GM23338 (cell line): ENCODE results near the gene CDK5R1. TPM values are rescaled to one million over a fixed set of nuclear protein-coding genes. Genes with fewer than 3 reads are reported as not detected.

Experiments
- ATAC-seq: fragments of 200-7000 bp; cut with Tn5 transposase; 3 replicates; pipeline ENCODE4 v1.9.1; 2020
- DNase-seq: peaks from one replicate; pipeline ENCODE4 v3.0.0-alpha.2; 2015; ENCODE audit warnings: low spot score
- H2AFZ ChIP-seq: fragments of 200-600 bp; sonication (generic); 2 replicates; pipeline ENCODE4 v1.8.0; 2016; ENCODE audit warnings: antibody characterized with exemption, mild to moderate bottlenecking, moderate library complexity
- H3F3A ChIP-seq: fragments of 200-600 bp; sonication (generic); replicated peaks from 2 replicates; pipeline ENCODE4 v1.8.0; 2017; ENCODE audit warnings: antibody characterized with exemption, mixed run types, low read depth
- H3K27ac ChIP-seq: fragments of 200-600 bp; sonication (generic); 2 replicates; pipeline ENCODE4 v1.6.1; 2016; ENCODE audit warnings: low read depth
- H3K27me3 ChIP-seq: fragments of 200-600 bp; sonication (generic); 2 replicates; pipeline ENCODE4 v1.8.0; 2016; ENCODE audit warnings: mild to moderate bottlenecking, mixed run types, moderate library complexity; ENCODE audit not compliant: insufficient read depth
- H3K36me3 ChIP-seq: fragments of 200-600 bp; sonication (generic); 2 replicates; pipeline ENCODE4 v1.8.0; 2016; ENCODE audit warnings: mild to moderate bottlenecking; ENCODE audit not compliant: insufficient read depth
- H3K4me1 ChIP-seq: fragments of 200-600 bp; sonication (generic); 2 replicates; pipeline ENCODE4 v1.8.0; 2016; ENCODE audit warnings: mild to moderate bottlenecking, moderate library complexity; ENCODE audit not compliant: insufficient read depth
- H3K4me2 ChIP-seq: fragments of 200-600 bp; sonication (generic); 2 replicates; pipeline ENCODE4 v1.7.1; 2017; ENCODE audit warnings: mixed run types
- H3K4me3 ChIP-seq: fragments of 200-600 bp; sonication (generic); 2 replicates; pipeline ENCODE4 v1.6.1; 2016; ENCODE audit warnings: mixed run types
- H3K79me2 ChIP-seq: fragments of 200-600 bp; sonication (generic); replicated peaks from 2 replicates; pipeline ENCODE4 v1.8.0; 2017; ENCODE audit warnings: mild to moderate bottlenecking; ENCODE audit not compliant: insufficient read depth
- H3K9me2 ChIP-seq: fragments of 200-600 bp; sonication (generic); 2 replicates; pipeline ENCODE4 v1.8.0; 2017; ENCODE audit not compliant: insufficient read depth
- H4K20me1 ChIP-seq: fragments of 200-600 bp; sonication (generic); replicated peaks from 2 replicates; pipeline ENCODE4 v1.8.0; 2017; ENCODE audit warnings: mild to moderate bottlenecking; ENCODE audit not compliant: insufficient read depth
- H3K27ac Mint-ChIP-seq: 2 replicates; pipeline ENCODE4 v1.8.0; 2020; ENCODE audit warnings: inconsistent platforms, mild to moderate bottlenecking, moderate library complexity, mixed read lengths
- H3K27me3 Mint-ChIP-seq: 3 replicates; pipeline ENCODE4 v1.8.0; 2022; ENCODE audit warnings: low read depth, mild to moderate bottlenecking, moderate library complexity, mixed read lengths, inconsistent platforms; ENCODE audit not compliant: insufficient read depth, poor library complexity
- H3K36me3 Mint-ChIP-seq: 3 replicates; pipeline ENCODE4 v1.8.0; 2021; ENCODE audit warnings: low read depth, mild to moderate bottlenecking, inconsistent platforms, moderate library complexity, mixed read lengths
- H3K4me1 Mint-ChIP-seq: 3 replicates; pipeline ENCODE4 v1.8.0; 2020; ENCODE audit warnings: mild to moderate bottlenecking, inconsistent platforms, mixed read lengths
- H3K4me3 Mint-ChIP-seq: 3 replicates; pipeline ENCODE4 v1.8.0; 2021; ENCODE audit warnings: moderate library complexity, mild to moderate bottlenecking, inconsistent platforms, mixed read lengths
- H3K9me3 Mint-ChIP-seq: 3 replicates; pipeline ENCODE4 v1.8.0; 2020; ENCODE audit warnings: moderate library complexity, mild to moderate bottlenecking, inconsistent platforms, mixed read lengths
- CREB1 ChIP-seq: fragments of 250-450 bp; sonication (Bioruptor Pico); IDR thresholded peaks from 2 replicates; pipeline ENCODE4 v1.5.0; 2020; ENCODE audit warnings: low read depth, mild to moderate bottlenecking, moderate library complexity
- EZH2 ChIP-seq: fragments of 200-600 bp; sonication (generic); IDR thresholded peaks from one replicate; pipeline ENCODE4 v1.8.0; 2017; ENCODE audit warnings: antibody characterized with exemption, mild to moderate bottlenecking, low read depth; ENCODE audit not compliant: unreplicated experiment
- EZH2phosphoT487 ChIP-seq: fragments of 200-600 bp; sonication (generic); IDR thresholded peaks from one replicate; pipeline ENCODE4 v1.8.1; 2018; ENCODE audit warnings: antibody characterized with exemption; ENCODE audit not compliant: unreplicated experiment
- NANOG ChIP-seq: IDR thresholded peaks from 2 replicates; pipeline ENCODE4 v1.6.1; 2016; ENCODE audit warnings: antibody characterized with exemption, borderline replicate concordance
- POLR2AphosphoS5 ChIP-seq: IDR thresholded peaks from 2 replicates; pipeline ENCODE4 v1.6.1; 2016; ENCODE audit warnings: antibody characterized with exemption, low read depth
- ZNF114 ChIP-seq: fragments of 250-450 bp; sonication (Bioruptor Pico); IDR thresholded peaks from 2 replicates; pipeline ENCODE4 v1.5.0; 2020; ENCODE audit warnings: mild to moderate bottlenecking, moderate library complexity
- polyA plus RNA-seq: library from polyadenylated mRNA; unstranded; fragments of >200 nt; fragmentation: Nextera tagmentation; extraction: Ambion mirVana; gene quantifications from 2 replicates; pipeline ENCODE4 v1.2.1, GENCODE V29; 2016
- total RNA-seq: library from RNA; depleted of rRNA; stranded (reverse); fragments of >200 nt; shearing (Covaris generic); gene quantifications from 2 replicates; pipeline ENCODE4 v1.2.3, GENCODE V29; 2014
- TF ChIP-seq, protein P1 (sequence below): IDR thresholded peaks from 2 replicates; pipeline ENCODE4 v1.6.1; 2016; ENCODE audit warnings: antibody characterized with exemption
- TF ChIP-seq, protein P2 (sequence below), 2 experiments: fragments of 200-600 bp in 1 of 2; sonication (generic) in 1 of 2; conservative IDR thresholded peaks; 2 replicates each; pipeline versions ENCODE4 v1.5.1 to v1.6.1; 2016 to 2017; ENCODE audit warnings: antibody characterized with exemption in 2 of 2, low read depth in 2 of 2, mild to moderate bottlenecking in 2 of 2, moderate library complexity in 1 of 2

The CDK5R1 gene
- total and polyA plus RNA-seq, 2 experiments from 2014 or later = 4.0 to 11.6 TPM

DNA sequence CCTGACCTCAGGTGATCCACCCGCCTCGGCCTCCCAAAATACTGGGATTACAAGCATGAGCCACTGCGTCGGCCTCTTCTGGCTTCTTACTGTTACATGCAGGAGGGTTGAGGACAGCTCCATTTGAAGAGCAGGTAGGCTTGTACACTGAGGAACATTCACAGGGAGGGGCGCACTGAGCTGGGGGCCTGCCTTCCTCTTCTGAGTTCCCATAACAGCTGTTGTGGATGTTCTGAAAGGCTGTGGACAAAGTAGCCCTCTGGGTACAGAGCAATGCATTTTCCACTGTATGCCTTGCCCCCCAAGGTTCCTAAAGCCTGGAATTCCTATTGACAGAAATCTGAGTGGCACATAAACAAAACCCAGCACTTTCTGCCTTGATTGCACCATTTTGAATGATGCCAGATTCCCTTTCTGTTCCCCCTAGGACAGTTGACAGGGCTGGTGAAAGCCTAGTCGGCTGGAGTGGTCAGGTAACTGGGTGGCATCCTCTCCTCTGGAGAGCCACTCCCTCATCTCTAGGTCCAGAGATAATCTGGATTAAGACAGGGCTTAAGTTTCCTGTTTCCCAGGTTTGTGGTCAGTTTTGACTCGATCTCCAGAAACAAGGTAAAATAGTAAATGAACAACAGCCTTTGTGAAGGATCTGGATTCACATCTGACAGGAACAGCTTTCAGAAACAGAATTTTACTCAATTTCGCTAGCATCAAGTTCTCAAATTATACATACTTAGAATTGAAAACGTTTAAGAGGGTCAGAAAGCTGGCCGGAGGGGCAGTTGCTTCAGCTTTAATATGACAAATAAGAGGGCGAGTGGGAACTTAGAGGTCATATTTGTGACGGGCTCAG, 1.3 kb upstream of the CDK5R1 start:
- ATAC-seq = no peak
- DNase-seq = no peak
- no peak overlapping the region for H3K27ac Mint-ChIP-seq
- Histone ChIP-seq H2AFZ (peak overlapping the region; percentile 76), H3K4me2 (peak overlapping the region; percentile 82), H3F3A (peaks cover 37% of the 10 kb centered on the region), H3K4me3 (peak overlapping the region; percentile 59), H3K27ac (peak overlapping the region; percentile 69), H3K36me3 (peaks cover 16% of the 10 kb centered on the region), H4K20me1 (peaks cover 32% of the 10 kb centered on the region), H3K79me2 (peaks cover 24% of the 10 kb centered on the region), H3K27me3 (no peaks in the 10 kb centered on the region), H3K4me1 (peaks cover 50% of the 10 kb centered on the region), H3K9me2 (no peaks in the 10 kb centered on the region)
- peaks cover 32% of the 10 kb centered on the region for H3K27me3 Mint-ChIP-seq
- peaks cover 3% of the 10 kb centered on the region; the same call in 1 of the 3 replicates for H3K9me3 Mint-ChIP-seq
- peaks cover 54% of the 10 kb centered on the region for H3K36me3 Mint-ChIP-seq
- no peak for TF ChIP-seq POLR2AphosphoS5
- no peak for TF ChIP-seq CREB1 (CRISPR knock-in tag)
- TF ChIP-seq NANOG = no peak
- peaks cover 59% of the 10 kb centered on the region for H3K4me1 Mint-ChIP-seq
- peak overlapping the region; percentile 66 for H3K4me3 Mint-ChIP-seq

DNA sequence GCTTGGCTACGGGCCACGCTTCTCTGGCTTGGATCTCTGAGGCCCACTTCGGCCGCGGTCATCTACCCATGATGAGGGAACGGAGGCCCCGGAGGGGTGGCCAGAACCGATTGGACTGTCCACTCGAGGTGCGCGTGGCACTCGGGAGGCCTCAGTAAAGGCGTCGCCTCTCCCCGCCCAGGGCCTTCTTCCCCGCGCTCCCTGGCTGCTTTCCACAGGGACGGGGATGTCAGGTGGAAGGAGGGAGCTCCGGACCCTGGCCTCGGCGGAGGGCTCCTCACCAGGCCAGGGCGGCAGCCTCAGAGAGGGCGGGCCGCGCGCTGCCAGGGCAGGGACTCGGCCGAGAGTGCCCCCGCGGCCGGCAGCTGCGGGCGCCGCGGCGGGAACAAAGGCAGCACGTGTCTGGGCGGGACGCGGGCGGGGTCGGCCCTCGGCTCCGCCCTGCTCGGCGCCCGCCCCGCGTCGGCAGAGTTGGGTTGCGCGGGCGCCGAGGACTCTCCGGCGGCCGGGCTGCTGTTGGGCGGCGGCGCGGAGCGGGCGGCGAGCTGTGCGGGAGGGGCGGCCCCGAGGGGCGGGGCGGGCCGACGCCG, 587 bp upstream of the CDK5R1 start:
- H3K36me3 Mint-ChIP-seq = peaks cover 51% of the 10 kb centered on the region
- TF ChIP-seq, protein P1, sequence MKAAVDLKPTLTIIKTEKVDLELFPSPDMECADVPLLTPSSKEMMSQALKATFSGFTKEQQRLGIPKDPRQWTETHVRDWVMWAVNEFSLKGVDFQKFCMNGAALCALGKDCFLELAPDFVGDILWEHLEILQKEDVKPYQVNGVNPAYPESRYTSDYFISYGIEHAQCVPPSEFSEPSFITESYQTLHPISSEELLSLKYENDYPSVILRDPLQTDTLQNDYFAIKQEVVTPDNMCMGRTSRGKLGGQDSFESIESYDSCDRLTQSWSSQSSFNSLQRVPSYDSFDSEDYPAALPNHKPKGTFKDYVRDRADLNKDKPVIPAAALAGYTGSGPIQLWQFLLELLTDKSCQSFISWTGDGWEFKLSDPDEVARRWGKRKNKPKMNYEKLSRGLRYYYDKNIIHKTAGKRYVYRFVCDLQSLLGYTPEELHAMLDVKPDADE = no peak
- peak; percentile 47 for TF ChIP-seq POLR2AphosphoS5
- Histone ChIP-seq H3K9me2 (no peaks in the 10 kb centered on the region), H3K36me3 (peaks cover 9% of the 10 kb centered on the region), H3K4me1 (peaks cover 50% of the 10 kb centered on the region), H3K27me3 (no peaks in the 10 kb centered on the region), H3K79me2 (peaks cover 27% of the 10 kb centered on the region), H2AFZ (peak overlapping the region; percentile 76), H3K4me3 (peak overlapping the region; percentile 59), H3K4me2 (peak overlapping the region; percentile 82), H4K20me1 (peaks cover 32% of the 10 kb centered on the region), H3F3A (peaks cover 35% of the 10 kb centered on the region), H3K27ac (peak overlapping the region; percentile 69)
- H3K4me3 Mint-ChIP-seq = peak overlapping the region; percentile 66
- H3K4me1 Mint-ChIP-seq = peaks cover 62% of the 10 kb centered on the region
- H3K9me3 Mint-ChIP-seq = peaks cover 3% of the 10 kb centered on the region; the same call in 1 of the 3 replicates
- ATAC-seq = peak; percentile 51
- peaks cover 30% of the 10 kb centered on the region for H3K27me3 Mint-ChIP-seq
- H3K27ac Mint-ChIP-seq = no peak overlapping the region
- peak; percentile 89 for DNase-seq

DNA sequence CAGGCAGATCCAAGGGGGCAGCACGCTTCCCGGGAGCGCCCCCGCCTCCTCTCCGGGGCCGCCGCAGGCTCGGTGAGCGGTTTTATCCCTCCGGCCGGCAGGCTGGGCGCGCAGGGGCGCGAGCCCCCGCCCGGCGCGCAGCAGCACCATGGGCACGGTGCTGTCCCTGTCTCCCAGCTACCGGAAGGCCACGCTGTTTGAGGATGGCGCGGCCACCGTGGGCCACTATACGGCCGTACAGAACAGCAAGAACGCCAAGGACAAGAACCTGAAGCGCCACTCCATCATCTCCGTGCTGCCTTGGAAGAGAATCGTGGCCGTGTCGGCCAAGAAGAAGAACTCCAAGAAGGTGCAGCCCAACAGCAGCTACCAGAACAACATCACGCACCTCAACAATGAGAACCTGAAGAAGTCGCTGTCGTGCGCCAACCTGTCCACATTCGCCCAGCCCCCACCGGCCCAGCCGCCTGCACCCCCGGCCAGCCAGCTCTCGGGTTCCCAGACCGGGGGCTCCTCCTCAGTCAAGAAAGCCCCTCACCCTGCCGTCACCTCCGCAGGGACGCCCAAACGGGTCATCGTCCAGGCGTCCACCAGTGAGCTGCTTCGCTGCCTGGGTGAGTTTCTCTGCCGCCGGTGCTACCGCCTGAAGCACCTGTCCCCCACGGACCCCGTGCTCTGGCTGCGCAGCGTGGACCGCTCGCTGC, 832 bp downstream of the CDK5R1 start:
- Mint-ChIP-seq H3K4me3 (peak overlapping the region; percentile 89), H3K36me3 (peaks cover 37% of the 10 kb centered on the region), H3K4me1 (peaks cover 67% of the 10 kb centered on the region), H3K27me3 (peaks cover 30% of the 10 kb centered on the region), H3K9me3 (peaks cover 3% of the 10 kb centered on the region; the same call in 1 of the 3 replicates), H3K27ac (no peak overlapping the region)
- ATAC-seq = peak; percentile 1
- H2AFZ ChIP-seq = peak overlapping the region; percentile 93; the same call in 1 of the 2 replicates
- H3K9me2 ChIP-seq = no peaks in the 10 kb centered on the region
- peaks cover 23% of the 10 kb centered on the region for H3F3A ChIP-seq
- peaks cover 46% of the 10 kb centered on the region for H3K4me1 ChIP-seq
- H3K4me3 ChIP-seq = peak overlapping the region; percentile 89
- peaks cover 27% of the 10 kb centered on the region for H3K79me2 ChIP-seq
- no peak overlapping the region for H3K27ac ChIP-seq
- H3K36me3 ChIP-seq = no peaks in the 10 kb centered on the region; the same call in 1 of the 2 replicates
- H4K20me1 ChIP-seq = peaks cover 22% of the 10 kb centered on the region
- no peaks in the 10 kb centered on the region for H3K27me3 ChIP-seq
- peak; percentile 44 for DNase-seq
- H3K4me2 ChIP-seq = peak overlapping the region; percentile 97
- TF ChIP-seq, protein P1 = no peak
- TF ChIP-seq EZH2 (no peak), ZNF114 (CRISPR knock-in tag) (no peak), NANOG (no peak), EZH2phosphoT487 (no peak), CREB1 (CRISPR knock-in tag) (no peak), POLR2AphosphoS5 (no peak)
- TF ChIP-seq, protein P2, sequence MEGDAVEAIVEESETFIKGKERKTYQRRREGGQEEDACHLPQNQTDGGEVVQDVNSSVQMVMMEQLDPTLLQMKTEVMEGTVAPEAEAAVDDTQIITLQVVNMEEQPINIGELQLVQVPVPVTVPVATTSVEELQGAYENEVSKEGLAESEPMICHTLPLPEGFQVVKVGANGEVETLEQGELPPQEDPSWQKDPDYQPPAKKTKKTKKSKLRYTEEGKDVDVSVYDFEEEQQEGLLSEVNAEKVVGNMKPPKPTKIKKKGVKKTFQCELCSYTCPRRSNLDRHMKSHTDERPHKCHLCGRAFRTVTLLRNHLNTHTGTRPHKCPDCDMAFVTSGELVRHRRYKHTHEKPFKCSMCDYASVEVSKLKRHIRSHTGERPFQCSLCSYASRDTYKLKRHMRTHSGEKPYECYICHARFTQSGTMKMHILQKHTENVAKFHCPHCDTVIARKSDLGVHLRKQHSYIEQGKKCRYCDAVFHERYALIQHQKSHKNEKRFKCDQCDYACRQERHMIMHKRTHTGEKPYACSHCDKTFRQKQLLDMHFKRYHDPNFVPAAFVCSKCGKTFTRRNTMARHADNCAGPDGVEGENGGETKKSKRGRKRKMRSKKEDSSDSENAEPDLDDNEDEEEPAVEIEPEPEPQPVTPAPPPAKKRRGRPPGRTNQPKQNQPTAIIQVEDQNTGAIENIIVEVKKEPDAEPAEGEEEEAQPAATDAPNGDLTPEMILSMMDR (conservative IDR thresholded peaks at IDR 0.05; ENCODE audit: low read depth in 2 of 2) = no peak
